HepG2 (cell line): ENCODE measurements around the gene SLC12A5.

Experiments
- EZH2 ChIP-seq: conservative IDR thresholded peaks from 2 replicates; pipeline ENCODE4 v1.6.1; 2012; ENCODE audit warnings: mild to moderate bottlenecking, low read depth, low read length, moderate library complexity
- MAZ ChIP-seq, 2 experiments: sonication (generic) in 1 of 2; formaldehyde crosslinking in 1 of 2; IDR thresholded peaks; 2 replicates each; pipeline versions ENCODE4 v1.5.0 to v1.6.1; 2012 to 2020; ENCODE audit warnings: low read depth in 2 of 2, mild to moderate bottlenecking in 2 of 2, borderline replicate concordance in 1 of 2, improper control_type of control experiment in 1 of 2, low read length in 1 of 2, missing genetic modification reagents in 1 of 2, moderate library complexity in 1 of 2
- POLR2AphosphoS5 ChIP-seq: IDR thresholded peaks from 2 replicates; pipeline ENCODE4 v1.6.1; 2012; ENCODE audit warnings: low read depth, low read length
- ZNF292 ChIP-seq: sonication (generic); formaldehyde crosslinking; IDR thresholded peaks from 2 replicates; pipeline ENCODE4 v1.8.1; 2022; ENCODE audit warnings: mild to moderate bottlenecking, low read depth, missing genetic modification reagents, borderline replicate concordance
- TF ChIP-seq, protein P1 (sequence below): sonication (generic); formaldehyde crosslinking; IDR thresholded peaks from 2 replicates; pipeline ENCODE4 v1.5.0; 2020; ENCODE audit warnings: mild to moderate bottlenecking, missing genetic modification reagents, moderate library complexity

GRCh38 chr20:46022411-46023147 lies 6.4 kb upstream of the SLC12A5 start:
- TF ChIP-seq EZH2 (no peak), ZNF292 (CRISPR knock-in tag) (no peak), POLR2AphosphoS5 (no peak), MAZ (IDR thresholded peaks at IDR 0.05; ENCODE audit: borderline replicate concordance, low read depth, low read length) (no peak), MAZ (CRISPR knock-in tag; IDR thresholded peaks at IDR 0.05; ENCODE audit: low read depth) (0 out of 2 replicates have a peak, but pooled peaks have one; percentile 41)
- TF ChIP-seq, protein P1, sequence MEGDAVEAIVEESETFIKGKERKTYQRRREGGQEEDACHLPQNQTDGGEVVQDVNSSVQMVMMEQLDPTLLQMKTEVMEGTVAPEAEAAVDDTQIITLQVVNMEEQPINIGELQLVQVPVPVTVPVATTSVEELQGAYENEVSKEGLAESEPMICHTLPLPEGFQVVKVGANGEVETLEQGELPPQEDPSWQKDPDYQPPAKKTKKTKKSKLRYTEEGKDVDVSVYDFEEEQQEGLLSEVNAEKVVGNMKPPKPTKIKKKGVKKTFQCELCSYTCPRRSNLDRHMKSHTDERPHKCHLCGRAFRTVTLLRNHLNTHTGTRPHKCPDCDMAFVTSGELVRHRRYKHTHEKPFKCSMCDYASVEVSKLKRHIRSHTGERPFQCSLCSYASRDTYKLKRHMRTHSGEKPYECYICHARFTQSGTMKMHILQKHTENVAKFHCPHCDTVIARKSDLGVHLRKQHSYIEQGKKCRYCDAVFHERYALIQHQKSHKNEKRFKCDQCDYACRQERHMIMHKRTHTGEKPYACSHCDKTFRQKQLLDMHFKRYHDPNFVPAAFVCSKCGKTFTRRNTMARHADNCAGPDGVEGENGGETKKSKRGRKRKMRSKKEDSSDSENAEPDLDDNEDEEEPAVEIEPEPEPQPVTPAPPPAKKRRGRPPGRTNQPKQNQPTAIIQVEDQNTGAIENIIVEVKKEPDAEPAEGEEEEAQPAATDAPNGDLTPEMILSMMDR (CRISPR knock-in tag), result peak; percentile 96
